Naive B cell (primary cell): ENCODE data around the gene ZNF804B. TPM values are rescaled to one million over a fixed set of nuclear protein-coding genes. Genes with fewer than 3 reads are reported as not detected.

Source experiments
- ATAC-seq, 2 donors: fragments of 150-1000 bp; cut with Tn5 transposase; 2 replicates each; pipeline ENCODE4 v1.10.0; 2021; ENCODE audit warnings: low read depth in 2 of 2, mild to moderate bottlenecking in 2 of 2, moderate library complexity in 2 of 2
- DNase-seq: peaks from one replicate; pipeline ENCODE4 v3.0.0; 2022
- H3K27ac Mint-ChIP-seq, 6 donors: one replicate each; pipeline ENCODE4 v1.8.0; 2020 to 2022; ENCODE audit warnings: mild to moderate bottlenecking in 6 of 6, mixed read lengths in 6 of 6, moderate library complexity in 5 of 6, inconsistent platforms in 2 of 6
- H3K27me3 Mint-ChIP-seq, 3 donors: one replicate each; pipeline ENCODE4 v1.8.0; 2021 to 2022; ENCODE audit warnings: mixed read lengths in 3 of 3, mild to moderate bottlenecking in 1 of 3
- H3K36me3 Mint-ChIP-seq, 2 donors: one replicate each; pipeline ENCODE4 v1.8.0; 2020 to 2022; ENCODE audit warnings: mixed read lengths in 2 of 2, inconsistent platforms in 1 of 2, mild to moderate bottlenecking in 1 of 2
- H3K4me1 Mint-ChIP-seq, 3 donors: one replicate each; pipeline ENCODE4 v1.8.0; 2020 to 2022; ENCODE audit warnings: mixed read lengths in 3 of 3, inconsistent platforms in 1 of 3, mild to moderate bottlenecking in 1 of 3, moderate library complexity in 1 of 3
- H3K4me3 Mint-ChIP-seq, 8 donors: one replicate each; pipeline ENCODE4 v1.8.0; 2020 to 2022; ENCODE audit warnings: mild to moderate bottlenecking in 8 of 8, mixed read lengths in 8 of 8, moderate library complexity in 8 of 8, inconsistent platforms in 2 of 8
- H3K9me3 Mint-ChIP-seq, 7 donors: one replicate each; pipeline ENCODE4 v1.8.0; 2020 to 2022; ENCODE audit warnings: mixed read lengths in 7 of 7, mild to moderate bottlenecking in 5 of 7, inconsistent platforms in 2 of 7, moderate library complexity in 1 of 7
- polyA plus RNA-seq, 6 donors: library from polyadenylated mRNA; unstranded; fragments of 300-500 nt; fragmentation: Illumina TruSeq; gene quantifications; one replicate each; pipeline ENCODE4 v1.2.3, GENCODE V29; 2021; ENCODE audit warnings: low read depth in 6 of 6

The ZNF804B gene
- polyA plus RNA-seq, 6 donors from 2014 or later, result not detected

DNA sequence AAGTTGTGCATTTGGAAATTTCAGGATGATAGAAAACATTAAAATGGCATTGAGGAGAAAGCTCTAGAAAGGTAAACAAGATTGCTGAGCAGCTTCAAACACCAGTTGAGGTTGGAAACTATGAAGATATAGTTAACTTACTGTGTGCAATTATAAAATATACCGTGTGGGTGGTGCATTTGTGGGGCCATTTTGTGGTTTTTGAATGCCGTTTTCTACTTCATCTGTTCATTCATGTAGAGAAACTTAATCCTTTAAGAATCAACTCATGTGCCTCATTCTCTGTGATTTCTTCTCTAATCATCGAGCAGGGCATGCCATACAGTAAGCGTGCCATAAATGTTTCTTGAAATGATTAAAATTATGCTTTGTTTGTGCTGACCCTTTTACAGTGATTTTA, 268.8 kb downstream of the ZNF804B start:
- Mint-ChIP-seq H3K9me3 (no peaks in the 10 kb centered on the region), H3K36me3 (no peaks in the 10 kb centered on the region), H3K4me1 (no peaks in the 10 kb centered on the region), H3K4me3 (no peak overlapping the region), H3K27ac (no peak overlapping the region), H3K27me3 (no peaks in the 10 kb centered on the region)
- no peak for DNase-seq
- ATAC-seq, result no peak

DNA sequence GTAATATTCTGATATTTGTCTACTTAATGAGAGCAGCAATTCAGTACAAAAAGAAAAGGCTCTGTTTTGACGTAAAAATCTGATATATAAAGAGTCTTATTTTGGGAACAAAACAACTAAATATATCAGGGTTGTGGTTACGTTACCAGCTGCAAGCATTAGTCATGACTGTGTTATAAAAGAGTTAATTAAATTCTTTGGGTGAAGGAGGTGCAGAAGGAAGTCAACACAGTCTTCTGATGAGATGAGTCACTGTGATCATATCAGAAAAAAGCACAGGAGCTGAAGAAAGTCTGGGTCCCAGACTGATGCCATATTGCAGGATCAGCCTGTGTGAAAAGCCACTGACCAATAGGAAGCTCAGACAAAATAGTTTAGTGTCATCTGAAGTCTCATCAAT, 270.4 kb downstream of the ZNF804B start:
- Mint-ChIP-seq H3K27me3 (no peaks in the 10 kb centered on the region), H3K4me3 (no peak overlapping the region), H3K27ac (no peak overlapping the region), H3K36me3 (no peaks in the 10 kb centered on the region), H3K4me1 (no peaks in the 10 kb centered on the region), H3K9me3 (peaks cover 0 to 4% (median 0%) of the 10 kb centered on the region in 7 donors)
- DNase-seq, result no peak
- ATAC-seq, result no peak

DNA sequence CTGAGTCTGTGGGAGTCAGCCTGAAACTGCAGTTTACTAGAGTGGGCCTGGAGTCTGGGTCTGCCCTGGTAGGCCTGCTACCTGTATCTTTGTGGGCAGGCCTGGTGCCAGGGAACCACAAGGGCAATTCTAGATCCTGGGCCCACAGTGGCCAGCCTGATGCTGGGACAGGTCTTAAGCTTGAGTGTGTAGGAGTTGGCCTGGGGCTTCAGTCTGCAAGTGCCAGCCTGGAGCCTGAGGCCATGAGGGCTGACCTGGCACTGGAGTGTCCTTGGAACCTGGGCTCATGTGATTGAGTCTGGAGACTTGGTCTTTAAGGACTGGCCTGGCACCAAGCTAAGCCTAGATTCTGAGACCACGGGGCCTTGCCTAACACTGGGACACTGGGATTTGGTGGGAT, 281.7 kb downstream of the ZNF804B start:
- no peak for ATAC-seq
- Mint-ChIP-seq H3K9me3 (peaks cover 7 to 22% (median 11%) of the 10 kb centered on the region in 7 donors), H3K4me3 (no peak overlapping the region), H3K27ac (no peak overlapping the region), H3K36me3 (no peaks in the 10 kb centered on the region), H3K27me3 (no peaks in the 10 kb centered on the region), H3K4me1 (no peaks in the 10 kb centered on the region)
- no peak for DNase-seq

DNA sequence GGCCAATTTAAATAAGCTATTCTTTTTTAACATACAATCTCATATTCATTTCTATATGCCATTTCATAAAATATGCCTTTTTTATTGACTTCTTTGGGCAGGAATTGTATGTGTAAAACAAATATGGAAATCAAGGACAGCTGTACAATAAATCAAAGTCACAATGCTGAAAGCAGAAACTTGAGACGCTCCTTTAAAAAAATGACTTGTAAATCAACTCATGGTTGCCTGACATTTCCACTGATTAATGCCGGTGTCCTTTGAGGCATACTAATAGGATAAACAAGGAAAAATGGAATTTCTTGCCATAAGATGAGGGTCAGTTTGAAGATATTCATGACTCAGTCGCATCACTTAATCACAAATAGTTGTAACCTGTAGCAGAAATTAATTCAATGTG, 283.4 kb downstream of the ZNF804B start:
- Mint-ChIP-seq H3K36me3 (no peaks in the 10 kb centered on the region), H3K4me1 (no peaks in the 10 kb centered on the region), H3K4me3 (no peak overlapping the region), H3K9me3 (peaks cover 10 to 23% (median 12%) of the 10 kb centered on the region in 7 donors), H3K27ac (no peak overlapping the region), H3K27me3 (no peaks in the 10 kb centered on the region)
- DNase-seq (no peak), ATAC-seq (no peak)

DNA sequence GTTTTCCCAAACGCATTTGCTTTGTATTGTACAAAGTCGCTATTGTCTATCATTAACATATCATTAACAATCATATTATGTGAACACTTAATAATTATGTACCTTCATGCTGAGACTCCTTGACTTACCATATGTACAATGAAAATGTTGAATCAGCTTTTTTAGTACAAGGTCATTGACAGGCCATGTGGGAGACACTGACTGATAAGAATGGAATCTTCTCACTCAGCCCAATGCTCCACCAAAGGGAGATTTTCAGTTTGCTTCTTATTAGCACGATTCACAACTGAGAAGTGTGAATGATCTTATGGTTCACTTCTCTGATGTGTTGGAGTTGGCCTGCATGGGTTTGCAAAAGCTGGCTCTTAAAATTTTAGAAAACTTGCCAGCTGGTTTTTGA, 289.5 kb downstream of the ZNF804B start:
- Mint-ChIP-seq H3K4me1 (no peaks in the 10 kb centered on the region), H3K27ac (no peak overlapping the region), H3K4me3 (no peak overlapping the region), H3K36me3 (no peaks in the 10 kb centered on the region), H3K27me3 (no peaks in the 10 kb centered on the region), H3K9me3 (peaks cover 4 to 14% (median 6%) of the 10 kb centered on the region in 7 donors)
- no peak for DNase-seq
- ATAC-seq, result no peak

DNA sequence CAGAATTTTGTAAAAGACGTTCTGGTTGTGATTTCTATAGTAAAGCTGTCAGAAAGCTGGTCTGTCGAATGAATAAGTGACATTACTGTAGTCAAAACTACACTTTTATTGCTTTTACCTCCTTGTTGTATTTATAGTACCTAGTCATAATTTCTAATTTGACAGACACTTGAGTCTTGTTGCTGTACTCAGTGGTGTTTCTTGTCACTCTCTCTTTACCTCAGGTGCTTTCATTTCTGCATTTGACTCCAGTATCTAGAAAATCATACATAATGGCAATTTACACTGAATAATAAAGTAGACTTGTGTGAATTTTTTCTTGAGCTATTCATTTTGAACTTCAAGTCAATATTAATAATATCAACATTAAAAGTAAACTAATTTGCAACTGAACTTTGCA, 293.6 kb downstream of the ZNF804B start:
- DNase-seq (no peak), ATAC-seq (no peak)
- no peaks in the 10 kb centered on the region for H3K36me3 Mint-ChIP-seq
- H3K4me3 Mint-ChIP-seq, result no peak overlapping the region
- no peak overlapping the region for H3K27ac Mint-ChIP-seq
- no peaks in the 10 kb centered on the region for H3K4me1 Mint-ChIP-seq
- peaks cover 0 to 4% (median 2%) of the 10 kb centered on the region in 7 donors for H3K9me3 Mint-ChIP-seq
- no peaks in the 10 kb centered on the region for H3K27me3 Mint-ChIP-seq

DNA sequence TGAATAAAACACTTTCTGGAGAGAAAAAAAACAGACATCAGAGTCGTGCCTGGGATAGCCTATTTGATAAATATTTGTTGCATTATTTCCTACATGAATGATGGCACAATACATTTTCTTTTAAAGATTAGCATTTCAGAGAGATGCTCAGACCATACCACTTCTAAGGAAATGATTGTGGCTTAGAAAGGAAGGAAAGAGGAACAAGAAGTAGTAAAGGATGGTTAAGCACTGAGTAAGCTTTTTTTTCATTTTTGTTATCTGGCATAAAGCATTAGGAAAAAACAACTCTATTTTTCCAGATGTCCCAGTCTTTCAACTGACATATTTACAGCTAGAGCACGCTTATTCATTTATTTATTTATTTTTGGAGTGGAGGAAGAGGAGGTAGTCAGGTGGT, 294.9 kb downstream of the ZNF804B start:
- H3K4me1 Mint-ChIP-seq, result no peaks in the 10 kb centered on the region

DNA sequence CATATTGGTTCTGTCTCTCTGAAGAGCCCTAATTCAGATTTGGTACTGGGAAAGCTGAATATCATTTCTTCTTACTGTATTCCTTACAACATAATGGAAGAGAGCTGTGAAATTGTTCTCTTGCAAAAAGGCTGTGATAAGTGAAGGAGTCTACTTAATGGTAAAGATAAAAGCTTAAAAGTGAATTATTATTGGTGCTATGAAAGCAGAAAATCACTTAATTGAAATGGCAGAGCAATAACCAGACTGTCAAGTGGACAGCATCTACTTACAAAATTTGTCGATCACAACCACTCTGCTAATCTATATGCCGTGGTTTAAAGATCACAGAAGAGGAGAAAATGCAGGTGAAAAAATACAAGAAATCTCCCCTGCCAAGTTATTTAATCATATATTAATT, 300.7 kb downstream of the ZNF804B start:
- H3K36me3 Mint-ChIP-seq, result no peaks in the 10 kb centered on the region

More for the DNA sequence above, 294.9 kb downstream of the ZNF804B start:
- Mint-ChIP-seq H3K9me3 (peaks cover 0 to 4% (median 2%) of the 10 kb centered on the region in 7 donors), H3K27me3 (no peaks in the 10 kb centered on the region), H3K27ac (no peak overlapping the region), H3K36me3 (no peaks in the 10 kb centered on the region), H3K4me3 (no peak overlapping the region)
- DNase-seq (no peak), ATAC-seq (no peak)

DNA sequence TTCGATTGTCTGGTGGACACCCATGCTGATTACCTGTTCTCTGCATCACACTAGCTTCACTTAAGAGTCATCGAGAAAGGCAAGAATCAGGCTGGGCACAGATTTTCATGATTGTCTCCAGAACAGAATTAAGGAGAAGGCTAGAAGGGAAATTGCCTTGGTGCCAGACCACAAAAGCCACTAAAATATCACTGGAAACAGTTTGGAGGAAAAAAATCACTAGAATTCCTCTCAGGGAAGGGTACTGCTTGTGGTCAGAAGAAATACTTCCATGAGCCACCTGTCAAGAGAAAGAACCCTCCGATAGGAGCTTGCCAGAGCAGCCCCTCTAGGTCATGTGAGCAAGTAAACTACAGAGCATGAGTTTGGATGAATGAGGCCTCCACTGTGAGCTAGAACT, 305.3 kb downstream of the ZNF804B start:
- Mint-ChIP-seq H3K4me3 (no peak overlapping the region), H3K4me1 (no peaks in the 10 kb centered on the region), H3K27ac (no peak overlapping the region), H3K9me3 (peaks cover 0 to 12% (median 0%) of the 10 kb centered on the region in 7 donors), H3K36me3 (no peaks in the 10 kb centered on the region), H3K27me3 (no peaks in the 10 kb centered on the region)
- no peak for ATAC-seq
- no peak for DNase-seq

More for the DNA sequence above, 300.7 kb downstream of the ZNF804B start:
- Mint-ChIP-seq H3K9me3 (peaks cover 0 to 10% (median 0%) of the 10 kb centered on the region in 7 donors), H3K27ac (no peak overlapping the region), H3K27me3 (no peaks in the 10 kb centered on the region), H3K4me1 (no peaks in the 10 kb centered on the region), H3K4me3 (no peak overlapping the region)
- no peak for DNase-seq
- no peak for ATAC-seq

DNA sequence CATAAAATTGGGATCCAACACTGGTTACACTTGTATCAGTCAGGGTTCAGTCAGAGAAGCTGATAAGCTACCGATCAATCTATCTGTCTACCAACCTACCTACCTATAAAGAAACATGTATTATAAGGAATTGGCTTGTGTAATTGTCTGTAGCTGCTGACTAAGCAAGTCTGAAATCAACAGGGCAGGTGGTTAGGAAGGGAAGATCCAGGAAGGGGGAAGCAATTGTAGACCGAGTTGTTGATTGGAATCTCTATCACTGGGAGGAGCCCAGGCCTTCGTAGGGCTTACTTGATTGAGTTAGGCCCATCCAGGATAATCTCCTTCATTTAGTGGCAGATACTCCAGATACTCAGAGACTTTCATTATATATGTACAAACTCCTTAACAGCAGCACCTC, 307.5 kb downstream of the ZNF804B start:
- Mint-ChIP-seq H3K27me3 (no peaks in the 10 kb centered on the region), H3K9me3 (peaks cover 0 to 9% (median 0%) of the 10 kb centered on the region in 7 donors), H3K27ac (no peak overlapping the region), H3K4me1 (no peaks in the 10 kb centered on the region), H3K4me3 (no peak overlapping the region), H3K36me3 (no peaks in the 10 kb centered on the region)
- no peak for DNase-seq
- ATAC-seq, result no peak

DNA sequence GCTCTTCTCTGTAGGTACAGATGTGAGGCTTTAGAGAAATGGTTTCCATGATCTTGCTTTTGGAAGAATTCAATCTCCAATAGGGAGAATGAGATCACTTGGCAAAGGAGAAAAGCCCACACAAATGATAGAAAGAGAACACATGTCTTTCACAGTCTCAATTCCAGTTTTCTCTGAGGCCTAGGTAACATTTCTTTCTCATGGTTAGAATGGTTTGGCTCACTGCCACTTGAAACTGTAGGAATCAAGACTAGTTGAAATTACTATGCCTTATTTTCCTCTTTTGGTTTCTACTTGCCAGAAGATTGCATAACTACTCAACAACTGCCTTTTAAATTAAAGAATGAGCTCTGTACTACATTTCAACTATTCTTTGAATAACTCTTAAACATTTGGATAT, 312.6 kb downstream of the ZNF804B start:
- Mint-ChIP-seq H3K4me1 (no peaks in the 10 kb centered on the region), H3K9me3 (peaks cover 0 to 9% (median 2%) of the 10 kb centered on the region in 7 donors), H3K27me3 (no peaks in the 10 kb centered on the region), H3K36me3 (no peaks in the 10 kb centered on the region), H3K27ac (no peak overlapping the region), H3K4me3 (no peak overlapping the region)
- DNase-seq (no peak), ATAC-seq (no peak)

DNA sequence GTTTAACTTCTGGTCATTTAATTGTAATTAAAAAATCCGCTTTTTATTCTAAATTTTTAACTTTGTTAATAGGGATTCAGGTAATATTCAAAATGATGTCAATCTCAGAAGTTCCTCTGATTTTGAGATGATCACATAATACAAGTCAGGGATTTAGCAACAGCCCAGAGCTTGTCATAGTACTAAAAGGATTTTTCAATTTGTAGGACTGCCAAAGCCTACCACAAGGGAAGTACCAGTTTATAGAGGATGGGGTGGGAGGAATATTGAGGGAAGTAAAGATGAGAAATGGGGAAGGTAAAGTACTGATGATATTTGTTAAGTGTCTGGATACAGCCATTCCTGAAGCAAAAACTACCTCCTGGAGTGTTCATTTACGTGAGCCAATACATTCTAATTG, 314.3 kb downstream of the ZNF804B start:
- peaks cover 0 to 9% (median 2%) of the 10 kb centered on the region in 7 donors for H3K9me3 Mint-ChIP-seq
- ATAC-seq, result no peak
- no peak overlapping the region for H3K27ac Mint-ChIP-seq
- H3K27me3 Mint-ChIP-seq, result no peaks in the 10 kb centered on the region
- no peaks in the 10 kb centered on the region for H3K4me1 Mint-ChIP-seq
- DNase-seq, result no peak
- no peak overlapping the region for H3K4me3 Mint-ChIP-seq
- no peaks in the 10 kb centered on the region for H3K36me3 Mint-ChIP-seq

DNA sequence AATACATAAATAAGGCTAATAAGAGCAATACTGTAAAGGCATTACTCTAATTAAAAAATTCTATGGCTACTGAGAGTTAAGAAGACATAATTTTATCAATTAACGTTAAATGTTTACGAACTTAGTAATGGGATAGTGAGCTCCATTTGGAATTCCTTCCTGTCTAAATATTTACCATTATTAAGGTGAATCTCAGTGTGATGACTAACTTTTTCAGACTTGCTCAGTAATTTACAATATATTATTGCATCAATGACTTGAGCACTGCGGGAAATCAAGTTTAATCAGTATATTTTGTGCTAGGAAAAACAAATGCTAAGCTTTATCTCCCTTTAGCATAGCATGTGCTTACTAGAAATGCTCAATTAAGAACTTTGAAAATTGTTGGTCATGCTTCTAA, 318.5 kb downstream of the ZNF804B start:
- H3K9me3 Mint-ChIP-seq, result peaks cover 0 to 14% (median 6%) of the 10 kb centered on the region in 7 donors
- no peak for DNase-seq
- ATAC-seq, result no peak
- no peaks in the 10 kb centered on the region for H3K4me1 Mint-ChIP-seq
- no peak overlapping the region for H3K4me3 Mint-ChIP-seq
- H3K27ac Mint-ChIP-seq, result no peak overlapping the region
- H3K27me3 Mint-ChIP-seq, result no peaks in the 10 kb centered on the region
- H3K36me3 Mint-ChIP-seq, result no peaks in the 10 kb centered on the region

DNA sequence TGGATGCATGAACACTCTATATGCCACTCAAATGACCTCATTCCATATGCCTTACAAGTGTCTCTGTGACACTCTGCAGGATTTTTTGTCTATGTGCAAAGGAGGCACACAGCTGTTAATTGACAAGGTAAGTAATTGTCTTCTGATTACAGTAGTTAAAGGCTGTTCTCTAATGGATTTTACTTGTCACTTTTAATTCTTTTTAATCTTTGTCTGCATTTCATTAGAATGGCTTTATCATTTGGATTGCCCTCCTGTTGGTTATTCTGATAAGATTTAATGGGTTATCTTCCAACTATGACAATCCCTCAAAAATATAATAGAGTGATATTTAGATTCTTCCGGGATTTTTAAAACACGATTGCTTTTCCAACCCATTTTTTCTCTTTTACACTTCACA, 326.1 kb downstream of the ZNF804B start:
- no peak for ATAC-seq
- H3K27ac Mint-ChIP-seq, result no peak overlapping the region
- H3K27me3 Mint-ChIP-seq, result no peaks in the 10 kb centered on the region
- H3K36me3 Mint-ChIP-seq, result no peaks in the 10 kb centered on the region
- DNase-seq, result no peak
- peaks cover 0 to 2% (median 0%) of the 10 kb centered on the region in 7 donors for H3K9me3 Mint-ChIP-seq
- no peaks in the 10 kb centered on the region for H3K4me1 Mint-ChIP-seq
- H3K4me3 Mint-ChIP-seq, result no peak overlapping the region

DNA sequence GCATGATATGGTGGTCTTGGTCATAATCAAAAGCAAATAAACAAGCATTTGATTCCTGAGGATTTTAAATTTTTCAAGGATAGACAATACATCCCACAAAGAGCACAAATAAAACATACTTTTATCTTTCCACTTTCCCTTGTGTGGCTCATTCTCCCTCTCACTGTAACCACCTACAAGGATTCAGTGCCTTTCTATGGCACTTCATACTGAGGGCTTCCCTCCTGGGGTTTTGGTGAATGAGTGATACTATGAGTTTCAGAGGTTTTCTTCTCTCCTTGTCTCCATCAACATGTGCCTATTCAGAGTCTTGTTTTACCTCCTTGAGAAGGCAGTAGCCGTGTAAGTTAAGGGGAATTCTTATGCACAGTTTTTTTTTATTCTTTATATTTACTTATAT, 332.1 kb downstream of the ZNF804B start:
- H3K36me3 Mint-ChIP-seq, result no peaks in the 10 kb centered on the region
- peaks cover 0 to 6% (median 2%) of the 10 kb centered on the region in 7 donors for H3K9me3 Mint-ChIP-seq
- no peak overlapping the region for H3K27ac Mint-ChIP-seq
- no peaks in the 10 kb centered on the region for H3K27me3 Mint-ChIP-seq
- no peaks in the 10 kb centered on the region for H3K4me1 Mint-ChIP-seq
- ATAC-seq (no peak), DNase-seq (no peak)
- H3K4me3 Mint-ChIP-seq, result no peak overlapping the region
